ENCODE data around the gene MYL7.

DNA sequence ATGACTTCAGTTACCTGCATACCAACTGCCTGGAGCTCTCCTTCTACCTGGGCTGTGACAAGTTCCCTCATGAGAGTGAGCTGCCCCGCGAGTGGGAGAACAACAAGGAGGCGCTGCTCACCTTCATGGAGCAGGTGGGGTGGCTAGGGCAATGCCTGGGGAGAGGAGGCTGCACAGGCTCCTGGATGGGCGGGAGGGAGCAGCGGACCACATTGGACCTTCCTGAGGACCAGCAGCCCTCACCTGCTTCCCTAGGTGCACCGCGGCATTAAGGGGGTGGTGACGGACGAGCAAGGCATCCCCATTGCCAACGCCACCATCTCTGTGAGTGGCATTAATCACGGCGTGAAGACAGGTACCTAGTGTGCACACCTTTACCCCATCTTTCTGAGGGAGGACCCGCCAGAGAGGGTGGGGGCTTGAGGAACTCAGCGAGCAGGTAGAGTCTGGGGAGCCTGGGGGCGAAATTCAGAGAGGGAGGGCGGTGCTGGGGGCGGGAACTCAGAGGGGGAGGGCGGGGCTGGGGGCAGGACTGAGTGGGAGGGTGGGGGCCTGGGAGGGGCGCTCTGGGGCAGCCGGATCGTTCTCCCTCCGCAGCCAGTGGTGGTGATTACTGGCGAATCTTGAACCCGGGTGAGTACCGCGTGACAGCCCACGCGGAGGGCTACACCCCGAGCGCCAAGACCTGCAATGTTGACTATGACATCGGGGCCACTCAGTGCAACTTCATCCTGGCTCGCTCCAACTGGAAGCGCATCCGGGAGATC, 28.0 kb downstream of the MYL7 start:
- TF ChIP-seq RAD21 (IDR thresholded peaks at IDR 0.05; ENCODE audit: low read length), result no peak
- TF ChIP-seq, protein P1, sequence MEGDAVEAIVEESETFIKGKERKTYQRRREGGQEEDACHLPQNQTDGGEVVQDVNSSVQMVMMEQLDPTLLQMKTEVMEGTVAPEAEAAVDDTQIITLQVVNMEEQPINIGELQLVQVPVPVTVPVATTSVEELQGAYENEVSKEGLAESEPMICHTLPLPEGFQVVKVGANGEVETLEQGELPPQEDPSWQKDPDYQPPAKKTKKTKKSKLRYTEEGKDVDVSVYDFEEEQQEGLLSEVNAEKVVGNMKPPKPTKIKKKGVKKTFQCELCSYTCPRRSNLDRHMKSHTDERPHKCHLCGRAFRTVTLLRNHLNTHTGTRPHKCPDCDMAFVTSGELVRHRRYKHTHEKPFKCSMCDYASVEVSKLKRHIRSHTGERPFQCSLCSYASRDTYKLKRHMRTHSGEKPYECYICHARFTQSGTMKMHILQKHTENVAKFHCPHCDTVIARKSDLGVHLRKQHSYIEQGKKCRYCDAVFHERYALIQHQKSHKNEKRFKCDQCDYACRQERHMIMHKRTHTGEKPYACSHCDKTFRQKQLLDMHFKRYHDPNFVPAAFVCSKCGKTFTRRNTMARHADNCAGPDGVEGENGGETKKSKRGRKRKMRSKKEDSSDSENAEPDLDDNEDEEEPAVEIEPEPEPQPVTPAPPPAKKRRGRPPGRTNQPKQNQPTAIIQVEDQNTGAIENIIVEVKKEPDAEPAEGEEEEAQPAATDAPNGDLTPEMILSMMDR (IDR thresholded peaks at IDR 0.05), result no peak
- TF ChIP-seq EP300 (IDR thresholded peaks at IDR 0.05; ENCODE audit: borderline replicate concordance in 1 of 2, low read depth in 1 of 2, low read length in 1 of 2), result no peak
- no peak for TF ChIP-seq REST (IDR thresholded peaks at IDR 0.05; ENCODE audit: low read depth, low read length)
- TF ChIP-seq EZH2phosphoT487 (IDR thresholded peaks at IDR 0.05; ENCODE audit: borderline replicate concordance, low read depth), result no peak
